ENCODE data around the gene BCL2L14.
A peak's percentile ranks its signal among the peaks of the same experiment; 100 is the strongest.

The BCL2L14 gene

DNA sequence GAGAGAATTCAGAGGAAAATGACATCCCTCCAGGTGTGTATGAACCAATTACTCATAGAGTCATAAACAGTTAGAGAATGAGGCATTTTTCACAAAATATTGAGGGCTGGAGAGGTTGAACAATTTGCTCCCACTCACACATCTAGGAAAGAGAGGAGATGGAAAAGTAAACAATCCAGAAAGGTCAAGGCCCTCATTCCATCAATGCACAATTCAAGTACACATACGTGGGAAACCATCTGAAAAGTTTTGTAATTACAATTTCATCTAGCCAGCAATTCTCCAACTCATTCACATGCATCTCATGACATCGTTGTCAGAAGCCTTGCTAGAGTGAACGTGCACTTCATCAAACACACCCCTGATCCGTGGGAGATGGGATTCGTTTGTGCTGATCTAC, 15.7 kb upstream of the BCL2L14 start:
- no peak for DNase-seq (ENCODE audit: low spot score)

DNA sequence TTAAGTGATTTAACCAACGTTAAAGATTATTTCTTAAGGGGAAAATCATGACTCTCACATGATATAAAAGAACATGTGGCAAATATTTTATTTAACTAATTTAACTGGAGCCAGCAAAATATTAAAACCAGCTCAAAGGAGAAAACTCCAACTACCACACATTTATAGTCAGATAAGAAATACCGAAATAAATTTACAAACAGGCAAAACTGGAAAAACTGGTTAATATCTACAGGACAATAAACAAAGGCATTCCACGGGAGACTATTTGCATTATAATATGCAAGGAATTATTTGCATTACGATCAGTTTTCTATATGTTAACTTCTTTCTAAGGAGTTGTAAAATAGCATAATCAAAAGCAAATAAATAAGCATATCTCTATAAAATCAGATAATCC, 13.8 kb upstream of the BCL2L14 start:
- DNase-seq (ENCODE audit: low spot score): no peak

DNA sequence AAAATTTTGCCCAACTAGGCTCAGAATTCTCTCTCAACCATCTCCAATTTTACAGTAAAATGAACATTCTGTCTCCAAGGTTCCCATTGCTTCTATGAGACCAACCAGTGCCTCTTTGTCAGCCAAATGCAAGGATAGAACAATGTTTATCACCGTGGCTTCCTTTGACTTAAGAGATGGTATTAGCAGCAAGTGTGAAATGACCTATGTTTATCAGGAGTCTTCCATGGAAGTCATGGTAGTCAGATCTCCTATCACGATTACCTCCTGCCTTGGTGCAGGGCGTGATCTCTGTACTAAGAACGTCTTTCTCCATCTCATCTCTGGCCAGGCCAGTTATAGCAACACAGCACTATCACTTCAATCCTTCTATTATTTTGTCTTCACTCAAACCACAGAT, 6.1 kb upstream of the BCL2L14 start:
- no peak for DNase-seq (ENCODE audit: low spot score)

DNA sequence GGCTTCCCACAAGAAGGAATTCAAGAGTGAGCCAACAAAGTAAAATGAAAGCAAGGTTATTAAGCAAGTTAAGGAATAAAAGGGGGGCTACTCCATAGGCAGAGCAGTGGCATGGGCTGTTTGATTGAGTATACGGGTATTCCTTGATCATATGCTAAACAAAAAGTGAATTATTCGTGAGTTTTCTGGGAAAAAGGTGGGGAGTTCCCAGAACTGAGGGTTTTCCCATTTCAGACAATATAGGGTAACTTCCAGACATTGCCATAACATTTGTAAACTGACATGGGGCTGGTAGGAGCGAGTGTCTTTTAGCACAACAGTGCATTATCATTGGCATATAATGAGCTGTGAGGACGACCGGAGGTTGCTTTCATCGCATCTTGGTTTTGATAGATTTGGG, 2.0 kb upstream of the BCL2L14 start:
- no peak for DNase-seq (ENCODE audit: low spot score)

DNA sequence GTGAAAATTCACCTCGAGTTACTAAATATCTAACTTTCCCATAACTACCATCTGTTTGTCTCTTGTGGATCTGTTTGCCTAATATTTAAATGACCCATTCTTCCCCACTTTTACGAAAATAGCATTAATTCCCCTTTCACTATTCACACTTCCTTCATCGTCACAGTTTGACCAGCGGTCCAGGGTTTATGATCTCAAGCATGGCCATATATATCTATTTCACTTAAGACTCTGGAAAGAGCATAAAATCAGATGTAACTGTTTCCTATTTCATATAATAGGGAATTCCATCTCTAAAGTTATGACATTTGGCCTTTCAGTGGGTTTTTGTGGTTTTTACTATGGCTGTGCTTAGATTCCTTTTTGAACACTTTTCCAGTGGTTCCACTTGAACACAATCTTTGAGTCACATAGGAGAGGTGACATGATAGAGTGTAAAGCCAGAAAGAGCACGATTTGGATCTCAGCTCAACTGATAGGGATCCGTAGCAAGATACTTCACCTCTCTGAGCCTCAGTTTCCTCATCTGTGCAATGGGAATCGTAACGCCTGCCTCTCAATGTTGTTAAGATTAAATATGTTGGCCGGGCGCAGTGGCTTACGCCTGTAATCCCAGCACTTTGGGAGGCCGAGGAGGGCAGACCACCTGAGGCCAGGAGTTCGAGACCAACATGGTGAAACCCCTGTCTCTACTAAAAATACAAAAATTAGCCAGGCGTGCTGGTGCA, 754 bp upstream of the BCL2L14 start:
- DNase-seq (ENCODE audit: low spot score): no peak

DNA sequence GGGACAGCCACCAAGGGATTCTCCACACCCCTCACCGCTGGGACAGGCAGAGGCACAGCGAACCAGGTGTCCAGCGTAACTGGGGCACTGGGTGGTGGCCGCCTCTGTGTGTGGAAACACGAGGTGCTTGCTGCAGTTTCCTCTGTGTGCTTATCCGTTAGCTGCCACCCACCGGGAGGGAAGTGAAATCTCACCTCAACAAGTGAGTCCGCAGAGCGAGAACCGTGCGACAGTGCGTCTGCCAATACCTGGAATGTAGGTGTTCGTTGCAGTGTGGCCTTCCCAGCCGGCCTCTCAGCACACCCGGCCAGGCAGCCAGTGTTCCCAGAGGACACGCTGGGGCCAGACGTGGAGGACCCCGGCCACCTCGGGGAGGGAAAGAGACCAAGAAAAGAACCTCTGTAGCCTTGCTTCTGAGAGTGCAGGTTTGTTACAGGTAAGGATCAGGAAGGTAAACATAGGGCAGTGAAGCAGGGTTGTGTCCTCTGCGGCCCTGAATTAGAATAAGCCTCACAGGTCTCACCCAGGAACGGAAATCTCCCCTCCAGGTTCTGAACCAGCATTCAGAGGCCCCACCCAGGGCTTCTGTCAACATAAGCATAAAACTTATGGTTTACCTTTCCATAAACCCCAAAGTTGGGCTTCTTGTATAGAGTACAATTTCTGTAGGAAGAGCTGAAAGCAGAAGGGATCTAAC, 1.5 kb downstream of the BCL2L14 start:
- DNase-seq (ENCODE audit: low spot score): no peak

DNA sequence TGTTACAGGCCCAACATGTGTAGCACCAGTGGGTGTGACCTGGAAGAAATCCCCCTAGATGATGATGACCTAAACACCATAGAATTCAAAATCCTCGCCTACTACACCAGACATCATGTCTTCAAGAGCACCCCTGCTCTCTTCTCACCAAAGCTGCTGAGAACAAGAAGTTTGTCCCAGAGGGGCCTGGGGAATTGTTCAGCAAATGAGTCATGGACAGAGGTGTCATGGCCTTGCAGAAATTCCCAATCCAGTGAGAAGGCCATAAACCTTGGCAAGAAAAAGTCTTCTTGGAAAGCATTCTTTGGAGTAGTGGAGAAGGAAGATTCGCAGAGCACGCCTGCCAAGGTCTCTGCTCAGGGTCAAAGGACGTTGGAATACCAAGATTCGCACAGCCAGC, 8.6 kb downstream of the BCL2L14 start:
- no peak for DNase-seq (ENCODE audit: low spot score)

DNA sequence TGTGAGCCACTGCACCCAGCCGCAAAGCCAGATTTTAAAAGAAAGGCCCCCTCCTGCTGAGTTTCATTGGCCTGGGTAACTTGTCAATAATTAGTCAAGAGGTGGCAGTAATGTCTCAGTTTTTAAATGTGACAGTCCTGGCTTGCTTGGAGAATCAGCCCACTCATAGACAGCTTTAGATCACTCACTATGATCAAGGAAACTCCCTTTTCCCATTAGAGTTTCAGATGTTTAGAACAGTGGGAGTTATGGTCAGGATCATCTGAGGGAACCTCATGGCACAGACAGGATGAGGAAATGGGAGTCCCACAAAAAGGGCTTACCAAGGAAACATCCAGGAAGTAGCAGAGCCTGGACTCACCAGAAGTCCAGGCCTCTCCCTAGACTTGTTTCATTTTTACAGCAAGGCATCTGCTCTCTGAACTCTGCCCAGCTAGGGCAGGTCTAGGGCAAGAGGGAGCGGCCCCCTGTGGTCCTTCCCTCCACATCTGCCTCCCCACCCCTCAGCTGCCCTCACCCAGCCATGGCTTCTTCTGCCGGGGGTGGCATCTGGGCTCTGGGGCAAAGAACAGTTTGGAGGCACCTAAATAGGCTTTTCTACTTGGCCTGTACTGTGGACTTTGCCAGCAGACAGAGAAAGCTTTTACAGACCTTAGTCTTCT, 11.2 kb downstream of the BCL2L14 start:
- peak; percentile 78 for DNase-seq (ENCODE audit: low spot score)

DNA sequence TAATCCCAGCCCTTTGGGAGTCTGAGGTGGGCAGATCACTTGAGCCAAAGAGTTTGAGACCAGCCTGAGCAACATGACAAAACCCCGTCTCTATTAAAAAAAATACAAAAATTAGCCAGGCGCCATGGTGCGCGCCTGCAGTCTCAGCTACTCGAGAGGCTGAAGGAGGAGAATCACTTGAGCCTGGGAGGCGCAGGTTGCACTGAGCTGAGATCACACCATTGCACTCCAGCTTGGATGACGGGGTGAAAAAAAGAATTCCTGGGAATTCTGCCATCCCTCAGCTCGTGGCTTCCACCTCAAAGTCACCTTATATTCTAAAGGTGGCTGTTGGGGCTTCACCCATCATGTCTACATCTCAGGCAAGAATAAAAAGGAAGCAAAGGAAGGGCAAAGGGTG, 12.9 kb downstream of the BCL2L14 start:
- DNase-seq (ENCODE audit: low spot score): no peak

DNA sequence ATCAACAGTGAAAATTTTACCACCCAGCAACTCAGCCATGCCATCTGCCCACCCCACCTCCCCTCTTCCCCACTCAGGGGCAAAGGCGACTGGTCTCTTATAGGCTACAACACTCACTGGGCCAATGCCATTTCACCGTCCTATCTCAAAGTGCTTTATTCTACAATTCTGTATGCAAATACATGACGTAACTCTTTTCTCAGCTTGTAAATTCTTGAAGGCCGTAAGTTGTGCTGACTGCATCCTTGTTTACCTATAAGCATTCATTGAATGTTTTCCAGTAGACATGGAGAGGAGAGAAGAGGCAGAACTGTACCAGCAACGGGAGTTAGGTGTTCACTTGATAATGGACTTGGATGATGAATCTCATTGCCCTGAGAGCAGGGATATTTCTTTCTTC, 15.6 kb downstream of the BCL2L14 start:
- DNase-seq (ENCODE audit: low spot score): no peak

DNA sequence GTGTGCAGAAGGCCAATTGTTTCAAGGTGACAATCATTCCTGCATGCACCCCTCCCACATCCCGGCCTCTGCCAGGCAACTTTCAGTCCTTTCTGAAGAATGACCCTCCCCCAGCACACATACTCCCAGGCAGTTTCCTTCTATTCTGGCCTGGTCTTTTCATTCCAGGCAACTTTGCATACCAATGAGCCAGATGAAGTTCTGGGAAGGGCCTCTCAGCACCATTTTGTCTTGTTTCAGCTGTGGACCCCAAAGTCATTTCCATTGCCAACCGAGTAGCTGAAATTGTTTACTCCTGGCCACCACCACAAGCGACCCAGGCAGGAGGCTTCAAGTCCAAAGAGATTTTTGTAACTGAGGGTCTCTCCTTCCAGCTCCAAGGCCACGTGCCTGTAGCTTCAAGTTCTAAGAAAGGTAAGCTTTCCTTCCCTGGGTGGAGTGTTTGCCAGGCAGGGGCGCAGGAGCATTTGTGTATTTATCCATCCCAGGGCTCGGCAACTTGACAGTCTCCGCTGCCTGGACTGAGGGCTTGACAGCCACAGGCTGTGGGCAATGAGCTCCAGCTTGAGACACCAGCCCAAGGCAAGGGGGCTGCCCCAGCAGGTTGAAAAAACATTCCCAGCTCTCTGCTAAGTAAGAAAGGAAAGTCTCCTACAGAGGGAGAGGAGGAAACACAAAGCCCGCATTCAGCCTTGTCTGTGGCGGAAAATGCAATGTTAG, 16.4 kb downstream of the BCL2L14 start:
- peak; percentile 9 for DNase-seq (ENCODE audit: low spot score)

DNA sequence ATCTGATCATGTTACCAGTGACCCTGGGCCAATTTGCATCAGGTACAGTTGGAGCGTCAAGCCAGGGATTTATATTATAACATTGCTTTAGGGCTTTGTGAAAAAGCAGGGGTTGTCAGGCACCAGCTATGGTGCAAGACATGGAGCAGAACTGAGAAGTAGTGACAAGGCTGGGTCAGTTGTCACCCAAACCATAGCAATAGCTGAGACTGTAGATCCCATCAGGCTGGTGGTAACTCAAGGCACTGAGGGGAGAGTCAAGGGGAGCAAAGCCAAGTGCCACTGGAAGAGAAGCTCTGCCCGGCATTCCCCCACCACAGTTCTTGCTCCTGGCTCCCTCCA, 16.9 kb downstream of the BCL2L14 start:
- DNase-seq (ENCODE audit: low spot score): no peak

DNA sequence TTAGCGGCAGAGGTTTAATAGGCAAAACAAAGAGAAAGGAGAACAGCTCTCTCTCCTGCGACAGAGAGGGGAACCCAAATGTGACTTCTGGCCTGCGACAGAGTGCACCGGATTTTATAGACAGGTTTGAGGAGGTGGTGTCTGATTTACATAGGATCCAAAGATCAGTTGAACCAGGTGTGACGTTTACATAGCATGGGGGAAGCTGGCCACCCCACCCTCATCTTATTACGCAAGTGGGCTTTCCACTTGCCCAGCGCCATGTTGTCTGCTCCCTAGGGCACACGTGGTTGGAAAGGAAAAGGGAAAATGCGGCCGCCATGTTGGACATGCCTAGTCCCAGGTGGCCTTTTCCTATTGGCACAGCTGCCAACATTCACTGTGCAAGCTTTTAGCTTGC, 17.4 kb downstream of the BCL2L14 start:
- DNase-seq (ENCODE audit: low spot score): no peak

DNA sequence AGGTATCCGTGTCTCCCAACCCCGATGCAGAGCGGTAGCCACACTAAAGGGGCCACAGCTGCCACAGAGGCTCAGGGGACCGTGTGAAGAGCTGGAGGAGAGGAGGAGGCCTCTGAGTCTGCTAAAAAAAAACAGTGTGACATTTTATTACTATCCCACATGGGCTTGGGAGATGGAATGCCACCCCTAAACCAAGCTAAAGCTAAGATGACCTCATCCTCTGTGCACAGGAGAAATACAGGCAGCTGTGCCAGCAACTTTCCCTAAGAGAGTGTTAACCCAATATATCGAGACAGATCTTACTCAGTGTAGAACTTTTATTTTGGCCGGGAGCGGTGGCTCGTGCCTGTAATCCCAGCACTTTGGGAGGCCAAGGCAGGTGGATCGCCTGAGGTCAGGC, 18.0 kb downstream of the BCL2L14 start:
- no peak for DNase-seq (ENCODE audit: low spot score)

DNA sequence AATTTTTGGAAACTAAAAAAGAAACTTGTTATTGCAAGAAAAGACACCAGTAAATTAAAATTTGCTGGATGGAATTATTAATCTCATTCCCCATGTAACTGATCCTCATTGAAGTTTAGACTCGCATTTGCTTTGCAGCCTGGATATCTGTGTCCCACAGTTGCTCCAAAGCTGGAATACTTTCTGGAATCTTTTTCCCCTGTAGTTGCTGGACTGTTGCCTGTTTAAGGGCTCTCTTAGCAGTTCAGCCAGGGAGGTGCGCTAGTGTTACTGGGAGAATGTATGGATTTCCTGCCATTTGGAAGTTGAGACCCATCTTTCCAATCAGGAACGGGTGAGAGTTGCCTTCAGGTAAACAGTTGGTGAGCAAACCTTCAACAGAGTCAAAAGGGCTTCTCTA, 20.3 kb downstream of the BCL2L14 start:
- DNase-seq (ENCODE audit: low spot score): no peak

DNA sequence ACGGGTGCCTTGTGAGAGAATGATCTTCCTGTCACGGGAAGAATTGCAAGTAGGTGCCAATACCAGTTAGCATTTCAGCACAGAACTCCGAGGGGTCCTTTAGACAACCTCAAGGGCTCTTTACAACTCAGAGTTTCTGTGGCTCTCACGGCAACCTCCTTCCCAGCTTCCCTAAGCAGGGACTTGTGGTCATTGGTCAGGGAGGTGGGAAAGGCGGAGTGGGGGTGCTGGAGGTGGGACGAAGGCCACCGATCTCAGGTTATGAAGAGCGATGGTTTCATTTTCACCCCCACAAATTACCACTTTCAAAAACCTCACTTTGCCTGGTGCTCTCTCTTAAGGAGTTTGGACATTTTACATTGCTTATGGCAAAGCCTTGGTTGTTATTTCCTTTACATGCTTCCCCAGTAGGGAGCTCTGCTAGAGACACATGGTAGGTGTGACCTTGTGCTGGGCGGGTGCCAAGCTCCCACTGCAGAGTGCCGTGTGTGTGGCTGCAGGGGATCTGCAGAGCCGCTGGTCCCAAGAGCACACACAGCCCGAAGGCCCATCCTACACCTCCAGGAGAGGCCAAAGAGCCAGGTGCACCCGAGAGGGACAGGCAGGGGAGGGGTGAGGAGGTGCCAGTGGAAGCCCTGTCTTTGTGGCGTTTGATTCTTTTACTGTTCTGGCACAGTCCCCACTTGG, 21.4 kb downstream of the BCL2L14 start:
- peak; percentile 8 for DNase-seq (ENCODE audit: low spot score)

DNA sequence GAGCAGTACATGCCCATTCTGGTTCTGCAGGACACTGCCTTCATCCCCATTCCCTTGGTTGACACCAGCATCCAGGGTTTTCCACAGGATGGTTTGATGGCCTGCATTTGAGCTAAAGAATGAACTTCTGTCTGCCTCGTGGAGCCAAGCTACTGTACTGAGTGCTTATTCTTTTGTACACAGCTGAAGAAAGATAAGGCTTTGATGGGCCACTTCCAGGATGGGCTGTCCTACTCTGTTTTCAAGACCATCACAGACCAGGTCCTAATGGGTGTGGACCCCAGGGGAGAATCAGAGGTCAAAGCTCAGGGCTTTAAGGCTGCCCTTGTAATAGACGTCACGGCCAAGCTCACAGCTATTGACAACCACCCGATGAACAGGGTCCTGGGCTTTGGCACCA, 23.7 kb downstream of the BCL2L14 start:
- no peak for DNase-seq (ENCODE audit: low spot score)

DNA sequence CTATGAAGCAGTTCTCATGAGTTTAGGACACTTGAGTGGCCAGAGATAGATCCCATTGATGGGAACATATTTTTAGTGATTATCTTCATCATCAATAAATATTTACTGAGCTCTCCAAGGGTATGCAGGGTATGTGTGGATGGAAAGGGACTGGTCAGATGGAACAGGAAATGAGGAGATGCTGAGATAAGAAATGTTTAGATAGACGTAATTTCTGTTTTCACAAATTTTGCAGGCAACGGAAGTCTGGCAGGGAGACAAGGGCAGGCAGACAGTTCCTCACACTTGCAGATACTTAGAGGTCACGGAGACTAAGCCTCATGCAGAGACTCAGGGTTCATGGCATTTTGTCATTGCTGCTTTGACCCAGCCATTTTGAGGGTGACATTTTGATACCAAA, 24.3 kb downstream of the BCL2L14 start:
- no peak for DNase-seq (ENCODE audit: low spot score)

DNA sequence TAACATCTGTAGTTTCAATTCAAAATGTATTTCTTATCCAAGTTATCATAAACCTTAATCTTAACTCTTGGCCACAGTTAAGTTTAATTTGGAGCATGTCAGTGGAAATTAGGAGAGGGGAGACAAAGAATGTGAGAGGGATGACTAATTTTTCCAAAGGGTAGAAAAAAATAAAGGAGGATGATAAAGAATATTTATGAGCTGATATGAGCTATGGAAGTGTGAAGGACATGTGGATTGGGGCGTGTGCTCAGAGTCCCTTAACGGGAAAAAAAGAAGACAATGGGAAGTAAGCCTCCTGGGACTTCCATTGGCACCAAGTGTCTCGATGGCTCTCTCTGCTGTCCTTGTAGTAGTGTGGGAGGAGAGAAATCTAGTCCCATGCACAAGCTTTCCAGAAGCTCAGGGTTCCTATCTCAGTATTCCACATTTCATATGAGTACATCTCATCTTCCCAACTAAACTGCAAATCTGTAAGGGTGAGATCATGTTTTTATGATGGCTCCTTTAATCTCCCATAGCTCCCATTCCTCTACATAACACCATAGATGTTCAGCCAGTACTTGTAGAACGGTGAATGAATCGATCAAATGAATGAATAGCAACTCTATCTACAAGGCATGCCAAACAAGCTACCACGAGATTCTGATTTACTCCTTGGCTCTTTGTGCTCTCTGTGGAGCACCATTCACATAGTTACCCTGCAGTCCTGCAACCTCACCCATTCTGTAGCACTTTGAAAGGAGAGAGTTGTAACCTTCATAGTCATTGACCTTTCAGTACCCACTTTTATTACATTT, 27.4 kb downstream of the BCL2L14 start:
- DNase-seq (ENCODE audit: low spot score): no peak

DNA sequence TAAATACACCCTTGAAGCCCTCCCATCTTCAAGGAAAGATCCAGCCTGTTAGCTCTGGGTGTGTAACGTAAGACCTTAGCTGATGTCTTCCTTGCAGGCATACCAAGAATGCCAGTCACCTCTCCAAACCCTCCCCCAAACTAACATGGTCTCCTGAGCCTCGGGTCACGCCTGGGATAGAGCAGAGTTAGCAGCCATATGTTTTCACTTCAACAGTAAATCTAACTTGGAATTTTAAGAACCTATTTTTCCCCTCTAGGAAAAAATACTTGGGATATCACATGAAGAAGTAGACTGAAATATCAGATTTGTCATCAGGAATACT, 27.9 kb downstream of the BCL2L14 start:
- no peak for DNase-seq (ENCODE audit: low spot score)

DNA sequence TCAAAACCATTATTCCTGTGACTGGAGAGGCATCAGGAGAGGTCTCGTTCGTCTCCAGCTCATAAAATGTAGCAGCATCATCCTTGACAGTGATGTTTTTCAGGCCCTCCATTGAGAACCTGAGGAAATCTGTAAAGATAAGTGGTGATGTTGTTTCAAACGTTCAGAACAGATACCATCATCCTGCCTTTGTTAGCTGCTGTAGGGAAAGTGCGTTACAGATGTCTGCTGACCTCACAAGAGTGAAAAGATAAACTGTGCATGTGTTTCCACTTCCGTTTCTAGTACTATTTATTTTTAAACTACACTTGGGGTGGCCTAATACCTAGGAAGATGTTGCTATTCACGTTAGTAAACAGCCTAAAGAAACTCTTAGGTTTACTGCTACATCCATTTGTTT, 28.4 kb downstream of the BCL2L14 start:
- DNase-seq (ENCODE audit: low spot score): no peak

DNA sequence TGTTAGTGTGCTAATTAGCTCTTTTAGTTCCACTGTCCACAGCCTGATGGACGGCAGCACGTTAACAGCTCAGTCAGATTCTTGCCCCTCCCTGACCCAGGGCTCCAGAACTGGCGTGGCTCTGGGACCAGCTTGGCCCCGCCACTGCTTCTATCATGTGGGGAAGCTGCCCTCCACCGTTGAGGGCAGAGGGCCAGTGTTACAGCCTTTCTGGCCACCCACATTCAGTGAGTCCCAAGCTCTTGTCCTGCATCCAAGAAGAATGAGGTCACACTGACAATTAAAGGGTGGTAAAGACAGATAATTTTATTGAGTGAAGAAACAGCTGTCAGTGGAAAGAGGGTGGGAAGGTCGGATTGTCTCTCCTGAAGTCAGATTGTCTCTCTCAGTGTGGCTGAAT, 36.9 kb downstream of the BCL2L14 start:
- DNase-seq (ENCODE audit: low spot score): no peak
